A549 (cell line): Measurements from ENCODE around the gene C18orf63. TPM values are rescaled to one million over a fixed set of nuclear protein-coding genes. Genes with fewer than 3 reads are reported as not detected.

Experiments used
- ATAC-seq, 2 experiments: fragments of 200-7000 bp in 1 of 2; fragments of >200 bp in 1 of 2; cut with Nextera tagmentation in 1 of 2; cut with Tn5 transposase in 1 of 2; 3 replicates each; pipeline versions ENCODE4 v1.8.0 to v1.9.1; 2018 to 2020; ENCODE audit warnings: mild to moderate bottlenecking in 1 of 2, moderate library complexity in 1 of 2
- CTCF ChIA-PET: fragments of 300-600 bp; sonication (Branson Sonifier 250); formaldehyde crosslinking; extraction: SDS; loops from one replicate; lab custom pipeline; 2021; ENCODE audit warnings: antibody characterized with exemption, inconsistent platforms; lab: Yijun Ruan, JAX
- POLR2A ChIA-PET: fragments of 350-600 bp; formaldehyde crosslinking; extraction: SDS; loops from one replicate; lab custom pipeline; 2021; ENCODE audit warnings: antibody characterized with exemption, inconsistent platforms; lab: Yijun Ruan, JAX
- DNase-seq, 2 experiments: peaks; one replicate each; pipeline versions ENCODE4 v3.0.0 to v3.0.0-alpha.2; 2011 to 2016; ENCODE audit warnings: low read depth in 1 of 2, low spot score in 1 of 2
- FAIRE-seq: peaks from 2 replicates; lab custom pipeline; 2011; peaks lifted over from hg19 to GRCh38; lab: Jason Lieb, UNC
- H3K27ac ChIP-seq, 2 experiments: fragments of >200 bp; sonication (Bioruptor Twin); formaldehyde crosslinking; 3 replicates each; pipeline ENCODE4 v1.5.1; 2016 to 2017
- H3K4me1 ChIP-seq: fragments of >200 bp; sonication (Bioruptor Twin); formaldehyde crosslinking; 3 replicates; pipeline ENCODE4 v1.6.1; 2016
- H3K4me2 ChIP-seq: fragments of >200 bp; sonication (Bioruptor Twin); formaldehyde crosslinking; 3 replicates; pipeline ENCODE4 v1.6.1; 2016
- H3K4me3 ChIP-seq: fragments of >200 bp; sonication (Bioruptor Twin); formaldehyde crosslinking; 3 replicates; pipeline ENCODE4 v1.5.1; 2016
- H3K9me3 ChIP-seq: fragments of >200 bp; sonication (Bioruptor Twin); formaldehyde crosslinking; 3 replicates; pipeline ENCODE4 v1.6.1; 2016
- CBX2 ChIP-seq: fragments of 200-600 bp; sonication (generic); IDR thresholded peaks from 2 replicates; pipeline ENCODE4 v1.6.1; 2016; ENCODE audit warnings: low read depth, mild to moderate bottlenecking, borderline replicate concordance
- CHD2 ChIP-seq: fragments of 150-350 bp; IDR thresholded peaks from 2 replicates; pipeline ENCODE4 v1.6.1; 2014; ENCODE audit warnings: low read length; ENCODE audit not compliant: partially characterized antibody
- EHMT2 ChIP-seq: fragments of 200-600 bp; sonication (generic); IDR thresholded peaks from 2 replicates; pipeline ENCODE4 v1.6.1; 2016; ENCODE audit warnings: antibody characterized with exemption, low read depth, mild to moderate bottlenecking, moderate library complexity
- HDAC2 ChIP-seq: fragments of 200-600 bp; sonication (generic); IDR thresholded peaks from 2 replicates; pipeline ENCODE4 v1.6.1; 2016
- HEYL ChIP-seq: fragments of 250-450 bp; sonication (Bioruptor Pico); IDR thresholded peaks from 2 replicates; pipeline ENCODE4 v1.8.0; 2021; ENCODE audit warnings: mild to moderate bottlenecking, moderate library complexity
- NFE2L2 ChIP-seq: fragments of 150-350 bp; conservative IDR thresholded peaks from 2 replicates; pipeline ENCODE4 v1.6.1; 2014; ENCODE audit warnings: low read length
- NPAS2 ChIP-seq: fragments of 250-450 bp; sonication (Bioruptor Pico); IDR thresholded peaks from 2 replicates; pipeline ENCODE4 v1.8.0; 2022; ENCODE audit warnings: mild to moderate bottlenecking, moderate library complexity, borderline replicate concordance
- POLR2A ChIP-seq: IDR thresholded peaks from 2 replicates; pipeline ENCODE4 v1.6.1; 2012; ENCODE audit warnings: mild to moderate bottlenecking, low read length
- RAD21 ChIP-seq, 2 experiments: fragments of >200 bp in 1 of 2; sonication (Bioruptor Twin) in 1 of 2; formaldehyde crosslinking in 1 of 2; IDR thresholded peaks in 1 of 2; conservative IDR thresholded peaks in 1 of 2; 2 replicates in 1 of 2; 3 replicates in 1 of 2; pipeline ENCODE4 v1.6.1; 2012 to 2018; ENCODE audit warnings: inconsistent platforms in 1 of 2
- RARB ChIP-seq: fragments of 250-450 bp; sonication (Bioruptor Pico); IDR thresholded peaks from 2 replicates; pipeline ENCODE4 v1.8.0; 2021; ENCODE audit warnings: mild to moderate bottlenecking, moderate library complexity
- RCOR1 ChIP-seq: fragments of 150-350 bp; IDR thresholded peaks from 2 replicates; pipeline ENCODE4 v1.6.1; 2014; ENCODE audit warnings: antibody characterized with exemption, low read length, low read depth
- TFCP2L1 ChIP-seq: fragments of 250-450 bp; sonication (Bioruptor Pico); IDR thresholded peaks from 2 replicates; pipeline ENCODE4 v1.5.0; 2021; ENCODE audit warnings: mild to moderate bottlenecking
- ZNF302 ChIP-seq: fragments of 250-450 bp; sonication (Bioruptor Pico); IDR thresholded peaks from 2 replicates; pipeline ENCODE4 v1.9.0; 2021; ENCODE audit warnings: inconsistent platforms, mild to moderate bottlenecking, moderate library complexity
- ZSCAN20 ChIP-seq: fragments of 250-450 bp; sonication (Bioruptor Pico); IDR thresholded peaks from 2 replicates; pipeline ENCODE4 v1.8.0; 2022; ENCODE audit warnings: mild to moderate bottlenecking, moderate library complexity
- WGBS: methylation state at CpG from one replicate; pipeline ENCODE4 v1.1.6; 2017; ENCODE audit errors: missing lambda C conversion rate; 5-methylcytosine and 5-hydroxymethylcytosine counted together
- polyA plus RNA-seq, 4 experiments: library from polyadenylated mRNA; depleted of rRNA in 3 of 4; stranded (reverse); fragments of >200 nt; fragmentation: RNase III in 1 of 4; extraction: RNeasy Plus Mini Kit Qiagen cat#74134 plus additional on column Dnase treatment in 1 of 4; gene quantifications; 2 replicates in 3 of 4; 3 replicates in 1 of 4; pipeline ENCODE4 v1.2.3, GENCODE V29; 2011 to 2017
- TF ChIP-seq, protein P1 (sequence below): fragments of 250-450 bp; sonication (Bioruptor Pico); IDR thresholded peaks from 2 replicates; pipeline ENCODE4 v1.5.0; 2020; ENCODE audit warnings: low read depth, mild to moderate bottlenecking, moderate library complexity
- TF ChIP-seq, protein P2 (sequence below): fragments of 200-600 bp; sonication (generic); IDR thresholded peaks from 2 replicates; pipeline ENCODE4 v1.6.1; 2016; ENCODE audit warnings: antibody characterized with exemption, mild to moderate bottlenecking, moderate library complexity
- TF ChIP-seq, protein P3 (sequence below): IDR thresholded peaks from 2 replicates; pipeline ENCODE4 v1.6.1; 2012
- TF ChIP-seq, protein P4 (sequence below): IDR thresholded peaks from 2 replicates; pipeline ENCODE4 v1.6.1; 2012; ENCODE audit warnings: low read depth, borderline replicate concordance
- TF ChIP-seq, protein P5 (sequence below): fragments of 450-650 bp; IDR thresholded peaks from 2 replicates; pipeline ENCODE4 v1.6.1; 2014; ENCODE audit warnings: antibody characterized with exemption

The C18orf63 gene
- polyA plus RNA-seq, 2 of the 4 experiments (the other 2 are of a cell fraction): not detected

DNA sequence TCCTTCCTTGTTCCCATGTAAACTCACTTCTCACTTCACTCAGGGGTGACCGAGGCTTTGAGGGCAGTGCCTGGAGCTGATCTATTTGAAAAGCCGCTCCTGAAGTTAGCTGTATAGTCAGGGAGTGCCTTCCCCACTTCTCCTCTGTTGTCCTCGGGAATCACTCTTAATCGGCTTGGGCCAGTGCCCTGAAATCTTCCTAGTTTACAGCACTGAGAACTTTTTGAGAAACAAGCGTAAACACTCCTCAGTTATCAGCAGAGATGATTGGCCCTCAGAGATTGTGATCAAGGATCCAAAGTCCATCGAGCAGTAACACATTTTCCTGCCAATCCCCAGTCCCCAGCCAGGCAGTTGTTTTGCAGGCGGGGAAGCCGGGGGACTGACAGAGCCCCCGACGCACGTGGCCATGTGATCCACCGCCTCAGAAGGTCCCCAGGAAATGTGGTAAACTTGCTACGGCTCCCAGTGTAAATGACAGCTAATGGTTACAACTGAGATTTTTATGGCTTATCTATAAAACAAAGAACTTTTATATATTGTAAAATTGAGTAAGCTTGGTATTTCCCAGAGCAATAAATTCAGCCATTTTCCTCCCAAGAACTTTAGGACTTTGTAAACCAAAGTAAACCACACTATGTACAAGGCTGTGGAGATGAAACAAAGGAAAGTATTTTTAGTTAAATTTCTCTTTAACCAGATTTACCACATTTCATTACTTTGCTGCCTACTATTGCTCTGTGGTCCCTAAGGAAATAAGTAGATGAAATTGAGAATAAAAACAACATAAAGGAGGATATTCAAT lies 53.5 kb downstream of the C18orf63 start:
- no peak overlapping the region for H3K27ac ChIP-seq
- H3K9me3 ChIP-seq: no peaks in the 10 kb centered on the region
- TF ChIP-seq HDAC2 (no peak), ZNF302 (no peak), CHD2 (no peak), RCOR1 (no peak), TFCP2L1 (no peak), RARB (no peak), HEYL (CRISPR knock-in tag) (no peak), NFE2L2 (no peak), CBX2 (no peak)
- TF ChIP-seq, protein P1, sequence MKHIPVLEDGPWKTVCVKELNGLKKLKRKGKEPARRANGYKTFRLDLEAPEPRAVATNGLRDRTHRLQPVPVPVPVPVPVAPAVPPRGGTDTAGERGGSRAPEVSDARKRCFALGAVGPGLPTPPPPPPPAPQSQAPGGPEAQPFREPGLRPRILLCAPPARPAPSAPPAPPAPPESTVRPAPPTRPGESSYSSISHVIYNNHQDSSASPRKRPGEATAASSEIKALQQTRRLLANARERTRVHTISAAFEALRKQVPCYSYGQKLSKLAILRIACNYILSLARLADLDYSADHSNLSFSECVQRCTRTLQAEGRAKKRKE (CRISPR knock-in tag): no peak
- TF ChIP-seq, protein P2, sequence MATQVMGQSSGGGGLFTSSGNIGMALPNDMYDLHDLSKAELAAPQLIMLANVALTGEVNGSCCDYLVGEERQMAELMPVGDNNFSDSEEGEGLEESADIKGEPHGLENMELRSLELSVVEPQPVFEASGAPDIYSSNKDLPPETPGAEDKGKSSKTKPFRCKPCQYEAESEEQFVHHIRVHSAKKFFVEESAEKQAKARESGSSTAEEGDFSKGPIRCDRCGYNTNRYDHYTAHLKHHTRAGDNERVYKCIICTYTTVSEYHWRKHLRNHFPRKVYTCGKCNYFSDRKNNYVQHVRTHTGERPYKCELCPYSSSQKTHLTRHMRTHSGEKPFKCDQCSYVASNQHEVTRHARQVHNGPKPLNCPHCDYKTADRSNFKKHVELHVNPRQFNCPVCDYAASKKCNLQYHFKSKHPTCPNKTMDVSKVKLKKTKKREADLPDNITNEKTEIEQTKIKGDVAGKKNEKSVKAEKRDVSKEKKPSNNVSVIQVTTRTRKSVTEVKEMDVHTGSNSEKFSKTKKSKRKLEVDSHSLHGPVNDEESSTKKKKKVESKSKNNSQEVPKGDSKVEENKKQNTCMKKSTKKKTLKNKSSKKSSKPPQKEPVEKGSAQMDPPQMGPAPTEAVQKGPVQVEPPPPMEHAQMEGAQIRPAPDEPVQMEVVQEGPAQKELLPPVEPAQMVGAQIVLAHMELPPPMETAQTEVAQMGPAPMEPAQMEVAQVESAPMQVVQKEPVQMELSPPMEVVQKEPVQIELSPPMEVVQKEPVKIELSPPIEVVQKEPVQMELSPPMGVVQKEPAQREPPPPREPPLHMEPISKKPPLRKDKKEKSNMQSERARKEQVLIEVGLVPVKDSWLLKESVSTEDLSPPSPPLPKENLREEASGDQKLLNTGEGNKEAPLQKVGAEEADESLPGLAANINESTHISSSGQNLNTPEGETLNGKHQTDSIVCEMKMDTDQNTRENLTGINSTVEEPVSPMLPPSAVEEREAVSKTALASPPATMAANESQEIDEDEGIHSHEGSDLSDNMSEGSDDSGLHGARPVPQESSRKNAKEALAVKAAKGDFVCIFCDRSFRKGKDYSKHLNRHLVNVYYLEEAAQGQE: no peak
- TF ChIP-seq, protein P3, sequence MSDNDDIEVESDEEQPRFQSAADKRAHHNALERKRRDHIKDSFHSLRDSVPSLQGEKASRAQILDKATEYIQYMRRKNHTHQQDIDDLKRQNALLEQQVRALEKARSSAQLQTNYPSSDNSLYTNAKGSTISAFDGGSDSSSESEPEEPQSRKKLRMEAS: no peak
- TF ChIP-seq, protein P4, sequence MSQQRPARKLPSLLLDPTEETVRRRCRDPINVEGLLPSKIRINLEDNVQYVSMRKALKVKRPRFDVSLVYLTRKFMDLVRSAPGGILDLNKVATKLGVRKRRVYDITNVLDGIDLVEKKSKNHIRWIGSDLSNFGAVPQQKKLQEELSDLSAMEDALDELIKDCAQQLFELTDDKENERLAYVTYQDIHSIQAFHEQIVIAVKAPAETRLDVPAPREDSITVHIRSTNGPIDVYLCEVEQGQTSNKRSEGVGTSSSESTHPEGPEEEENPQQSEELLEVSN: no peak
- POLR2A ChIA-PET: no interaction called here
- H3K4me2 ChIP-seq: no peak overlapping the region
- FAIRE-seq: no peak
- 38% methylated on average over 13 of the region's 13 CpGs for WGBS
- CTCF ChIA-PET: no interaction called here
- H3K4me1 ChIP-seq: no peaks in the 10 kb centered on the region
- no peak for ATAC-seq
- H3K4me3 ChIP-seq: no peak overlapping the region
- DNase-seq: no peak

DNA sequence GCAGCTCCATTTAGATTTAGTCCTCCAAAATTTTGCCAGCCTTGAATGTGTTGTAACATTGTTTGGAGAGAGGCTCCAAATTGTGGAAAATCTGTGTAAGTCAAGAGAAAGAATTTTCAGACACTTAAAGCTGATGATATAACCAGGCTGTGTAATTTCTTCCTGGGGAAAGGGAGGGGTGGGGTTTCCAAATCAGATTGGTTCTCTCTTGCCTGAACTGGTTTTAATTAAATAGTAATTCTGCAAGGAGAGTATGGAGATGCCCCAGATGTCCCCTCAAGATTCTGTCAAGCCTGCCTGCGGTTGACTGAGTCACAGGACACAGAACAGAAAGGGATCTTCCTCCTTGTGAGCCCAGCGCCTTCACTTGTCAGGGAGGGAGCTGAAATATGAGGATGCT lies 54.5 kb downstream of the C18orf63 start:
- ATAC-seq (no peak), FAIRE-seq (no peak), DNase-seq (no peak)
- CTCF ChIA-PET: no interaction called here
- Histone ChIP-seq H3K27ac (no peak overlapping the region), H3K9me3 (no peaks in the 10 kb centered on the region), H3K4me1 (no peaks in the 10 kb centered on the region), H3K4me2 (no peak overlapping the region), H3K4me3 (no peak overlapping the region)
- 7% methylated on average over 2 of the region's 2 CpGs for WGBS
- TF ChIP-seq EHMT2: no peak
- no peak for TF ChIP-seq ZSCAN20
- TF ChIP-seq NPAS2 (CRISPR knock-in tag): no peak
- TF ChIP-seq, protein P4: no peak
- TF ChIP-seq POLR2A: no peak
- TF ChIP-seq RARB: no peak
- no peak for TF ChIP-seq RAD21 (conservative IDR thresholded peaks at IDR 0.05 in 1 of 2, IDR thresholded peaks at IDR 0.05 in 1 of 2)
- no peak for TF ChIP-seq ZNF302
- TF ChIP-seq, protein P5, sequence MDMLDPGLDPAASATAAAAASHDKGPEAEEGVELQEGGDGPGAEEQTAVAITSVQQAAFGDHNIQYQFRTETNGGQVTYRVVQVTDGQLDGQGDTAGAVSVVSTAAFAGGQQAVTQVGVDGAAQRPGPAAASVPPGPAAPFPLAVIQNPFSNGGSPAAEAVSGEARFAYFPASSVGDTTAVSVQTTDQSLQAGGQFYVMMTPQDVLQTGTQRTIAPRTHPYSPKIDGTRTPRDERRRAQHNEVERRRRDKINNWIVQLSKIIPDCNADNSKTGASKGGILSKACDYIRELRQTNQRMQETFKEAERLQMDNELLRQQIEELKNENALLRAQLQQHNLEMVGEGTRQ: no peak
- POLR2A ChIA-PET: no interaction called here
